Epidermal melanocyte (primary cell): Measurements from ENCODE around the gene PSMD2.
A peak's percentile ranks its signal among the peaks of the same experiment; 100 is the strongest.
"Not testable (repeated sequence)": the region's sequence is repeated elsewhere in the genome, so short reads cannot be mapped to it uniquely, and the experiment has no call there.

Source experiments
- DNase-seq: peaks from one replicate; pipeline ENCODE4 v3.0.0; 2011; ENCODE audit warnings: low spot score; ENCODE audit not compliant: insufficient read length

Gene PSMD2

GRCh38 chr3:184338511-184338945 lies 39.5 kb downstream of the PSMD2 start:
- no peak for DNase-seq

- DNase-seq, result no peak
Measured at GRCh38 chr3:184339001-184339400, 40.0 kb downstream of the PSMD2 start.

GRCh38 chr3:184339451-184340135 lies 40.6 kb downstream of the PSMD2 start:
- DNase-seq, result not testable (repeated sequence)

- DNase-seq, result no peak
Measured at GRCh38 chr3:184341925-184342324, 42.9 kb downstream of the PSMD2 start.

- no peak for DNase-seq
Measured at GRCh38 chr3:184343200-184343876, 44.3 kb downstream of the PSMD2 start.

GRCh38 chr3:184344579-184345316 lies 45.7 kb downstream of the PSMD2 start:
- no peak for DNase-seq

GRCh38 chr3:184345317-184346144 lies 46.5 kb downstream of the PSMD2 start:
- peak; percentile 79 for DNase-seq

- no peak for DNase-seq
Measured at GRCh38 chr3:184346480-184347190, 47.6 kb downstream of the PSMD2 start.

GRCh38 chr3:184347321-184348056 lies 48.4 kb downstream of the PSMD2 start:
- DNase-seq, result no peak

GRCh38 chr3:184348057-184348382 lies 49.0 kb downstream of the PSMD2 start:
- no peak for DNase-seq

- DNase-seq, result no peak
Measured at GRCh38 chr3:184349563-184350470, 50.8 kb downstream of the PSMD2 start.

GRCh38 chr3:184350618-184351017 lies 51.6 kb downstream of the PSMD2 start:
- DNase-seq, result no peak

- DNase-seq, result no peak
Measured at GRCh38 chr3:184351511-184352148, 52.6 kb downstream of the PSMD2 start.

- DNase-seq, result no peak
Measured at GRCh38 chr3:184352149-184352785, 53.2 kb downstream of the PSMD2 start.

GRCh38 chr3:184352897-184353545 lies 54.0 kb downstream of the PSMD2 start:
- DNase-seq, result no peak

- DNase-seq, result no peak
Measured at GRCh38 chr3:184353546-184353941, 54.5 kb downstream of the PSMD2 start.

GRCh38 chr3:184354121-184354728 lies 55.2 kb downstream of the PSMD2 start:
- DNase-seq, result no peak
